HUES6 (cell line): Measurements from ENCODE around the gene OBI1.
"Not testable (repeated sequence)": the region's sequence is repeated elsewhere in the genome, so short reads cannot be mapped to it uniquely, and the experiment has no call there.

Source experiments
- H3K27ac ChIP-seq: 2 replicates; pipeline ENCODE4 v1.7.0; 2013; ENCODE audit warnings: low read depth, mild to moderate bottlenecking, low read length, inconsistent platforms
- H3K27me3 ChIP-seq: 2 replicates; pipeline ENCODE4 v1.6.1; 2013; ENCODE audit warnings: low read length; ENCODE audit not compliant: control insufficient read depth, insufficient read depth
- H3K36me3 ChIP-seq: 2 replicates; pipeline ENCODE4 v1.6.1; 2013; ENCODE audit warnings: low read length; ENCODE audit not compliant: control insufficient read depth, insufficient read depth
- H3K4me1 ChIP-seq: 2 replicates; pipeline ENCODE4 v1.6.1; 2013; ENCODE audit warnings: low read length; ENCODE audit not compliant: control insufficient read depth, insufficient read depth
- H3K4me3 ChIP-seq: 2 replicates; pipeline ENCODE4 v1.5.1; 2013; ENCODE audit warnings: low read depth, low read length
- H3K9ac ChIP-seq: one replicate; pipeline ENCODE4 v1.6.1; 2013; ENCODE audit warnings: mild to moderate bottlenecking, low read length
- H3K9me3 ChIP-seq: 2 replicates; pipeline ENCODE4 v1.6.1; 2013; ENCODE audit warnings: low read depth, low read length; ENCODE audit not compliant: control insufficient read depth, insufficient read depth

Gene OBI1

GRCh38 chr13:78647109-78647678 lies 11.8 kb downstream of the OBI1 start:
- H3K4me3 ChIP-seq, H3K9ac ChIP-seq: not testable (repeated sequence)

GRCh38 chr13:78638216-78638615 lies 20.7 kb downstream of the OBI1 start:
- no peak overlapping the region for H3K4me3 ChIP-seq
- H3K9me3 ChIP-seq: no peaks in the 10 kb centered on the region
- H3K9ac ChIP-seq: no peak overlapping the region
- no peak overlapping the region for H3K27ac ChIP-seq
- no peaks in the 10 kb centered on the region for H3K27me3 ChIP-seq
- no peaks in the 10 kb centered on the region for H3K4me1 ChIP-seq
- H3K36me3 ChIP-seq: peaks cover 64% of the 10 kb centered on the region

More at GRCh38 chr13:78647109-78647678, 11.8 kb downstream of the OBI1 start:
- H3K27ac ChIP-seq, H3K27me3 ChIP-seq, H3K9me3 ChIP-seq: not testable (repeated sequence)
- Histone ChIP-seq H3K36me3 (peaks cover 12% of the 10 kb centered on the region), H3K4me1 (peaks cover 11% of the 10 kb centered on the region)

- H3K27ac ChIP-seq: no peak overlapping the region
- no peaks in the 10 kb centered on the region for H3K9me3 ChIP-seq
- peaks cover 71% of the 10 kb centered on the region for H3K36me3 ChIP-seq
- H3K4me3 ChIP-seq: no peak overlapping the region
- H3K4me1 ChIP-seq: no peaks in the 10 kb centered on the region
- H3K9ac ChIP-seq: no peak overlapping the region
- no peaks in the 10 kb centered on the region for H3K27me3 ChIP-seq
These were observed 22.5 kb downstream of the OBI1 start for GRCh38 chr13:78636495-78636894.

GRCh38 chr13:78632996-78633395 lies 26.0 kb downstream of the OBI1 start:
- no peak overlapping the region for H3K9ac ChIP-seq
- H3K9me3 ChIP-seq: no peaks in the 10 kb centered on the region
- no peak overlapping the region for H3K4me3 ChIP-seq
- H3K36me3 ChIP-seq: peaks cover 67% of the 10 kb centered on the region
- no peak overlapping the region for H3K27ac ChIP-seq
- H3K4me1 ChIP-seq: no peaks in the 10 kb centered on the region
- H3K27me3 ChIP-seq: no peaks in the 10 kb centered on the region

- no peak overlapping the region for H3K9ac ChIP-seq
- no peaks in the 10 kb centered on the region for H3K4me1 ChIP-seq
- no peak overlapping the region for H3K27ac ChIP-seq
- H3K36me3 ChIP-seq: peaks cover 56% of the 10 kb centered on the region
- no peaks in the 10 kb centered on the region for H3K9me3 ChIP-seq
- no peaks in the 10 kb centered on the region for H3K27me3 ChIP-seq
- H3K4me3 ChIP-seq: no peak overlapping the region
These were observed 27.9 kb downstream of the OBI1 start for GRCh38 chr13:78631077-78631476.

- Histone ChIP-seq H3K9ac (no peak overlapping the region), H3K9me3 (no peaks in the 10 kb centered on the region), H3K4me3 (no peak overlapping the region), H3K36me3 (peaks cover 54% of the 10 kb centered on the region), H3K4me1 (no peaks in the 10 kb centered on the region), H3K27me3 (no peaks in the 10 kb centered on the region), H3K27ac (no peak overlapping the region)
These were observed 28.4 kb downstream of the OBI1 start for GRCh38 chr13:78630511-78630910.

- Histone ChIP-seq H3K36me3 (peaks cover 21% of the 10 kb centered on the region), H3K4me1 (no peaks in the 10 kb centered on the region), H3K9me3 (no peaks in the 10 kb centered on the region), H3K27ac (no peak overlapping the region), H3K4me3 (no peak overlapping the region), H3K27me3 (no peaks in the 10 kb centered on the region), H3K9ac (no peak overlapping the region)
These were observed 33.6 kb downstream of the OBI1 start for GRCh38 chr13:78625384-78625783.

GRCh38 chr13:78623132-78623531 lies 35.8 kb downstream of the OBI1 start:
- H3K27ac ChIP-seq: no peak overlapping the region
- no peak overlapping the region for H3K9ac ChIP-seq
- no peaks in the 10 kb centered on the region for H3K9me3 ChIP-seq
- no peak overlapping the region for H3K4me3 ChIP-seq
- H3K36me3 ChIP-seq: peaks cover 15% of the 10 kb centered on the region
- H3K4me1 ChIP-seq: no peaks in the 10 kb centered on the region
- H3K27me3 ChIP-seq: no peaks in the 10 kb centered on the region

GRCh38 chr13:78620936-78621470 lies 38.0 kb downstream of the OBI1 start:
- no peak overlapping the region for H3K27ac ChIP-seq
- H3K36me3 ChIP-seq: peaks cover 18% of the 10 kb centered on the region

GRCh38 chr13:78618411-78618810 lies 40.5 kb downstream of the OBI1 start:
- Histone ChIP-seq H3K27ac (no peak overlapping the region), H3K9me3 (no peaks in the 10 kb centered on the region), H3K27me3 (no peaks in the 10 kb centered on the region), H3K9ac (no peak overlapping the region), H3K4me1 (no peaks in the 10 kb centered on the region), H3K4me3 (no peak overlapping the region), H3K36me3 (peaks cover 20% of the 10 kb centered on the region)

More at GRCh38 chr13:78620936-78621470, 38.0 kb downstream of the OBI1 start:
- Histone ChIP-seq H3K27me3 (no peaks in the 10 kb centered on the region), H3K9me3 (no peaks in the 10 kb centered on the region), H3K9ac (no peak overlapping the region), H3K4me3 (no peak overlapping the region), H3K4me1 (no peaks in the 10 kb centered on the region)

- Histone ChIP-seq H3K9me3 (no peaks in the 10 kb centered on the region), H3K27me3 (peaks cover 66% of the 10 kb centered on the region), H3K27ac (no peak overlapping the region), H3K4me3 (no peak overlapping the region), H3K36me3 (peaks cover 8% of the 10 kb centered on the region), H3K9ac (no peak overlapping the region), H3K4me1 (peaks cover 28% of the 10 kb centered on the region)
These were observed 47.9 kb downstream of the OBI1 start for GRCh38 chr13:78611040-78611439.
